ENCODE data around the gene DUSP6.

DUSP6 gene

GRCh38 chr12:89384807-89385206 is 32.5 kb upstream of the DUSP6 start:
- Histone ChIP-seq H3K9ac (ENCODE audit: low read depth, low read length) (peak overlapping the region; percentile 36; the same call in 1 of the 2 replicates), H3K36me3 (ENCODE audit: insufficient read depth, low read depth, low read length) (no peaks in the 10 kb centered on the region), H3K27ac (ENCODE audit: low read length) (no peak overlapping the region), H3K4me1 (ENCODE audit: insufficient read depth, low read length) (peaks cover 30% of the 10 kb centered on the region), H3K27me3 (ENCODE audit: insufficient read depth, low read length) (no peaks in the 10 kb centered on the region), H3K9me3 (ENCODE audit: insufficient read depth, low read depth, low read length) (no peaks in the 10 kb centered on the region), H3K4me3 (ENCODE audit: low read length) (no peak overlapping the region; the same call in 1 of the 2 replicates)

- peak overlapping the region; percentile 18 for H3K27ac ChIP-seq (ENCODE audit: low read length)
- H3K36me3 ChIP-seq (ENCODE audit: insufficient read depth, low read depth, low read length): no peaks in the 10 kb centered on the region
- H3K4me3 ChIP-seq (ENCODE audit: low read length): no peak overlapping the region; the same call in 1 of the 2 replicates
Observed at GRCh38 chr12:89384050-89384758, 31.9 kb upstream of the DUSP6 start.

GRCh38 chr12:89383235-89384049 is 31.1 kb upstream of the DUSP6 start:
- no peak overlapping the region for H3K4me3 ChIP-seq (ENCODE audit: low read length)
- H3K9me3 ChIP-seq (ENCODE audit: insufficient read depth, low read depth, low read length): no peaks in the 10 kb centered on the region
- no peak overlapping the region for H3K9ac ChIP-seq (ENCODE audit: low read depth, low read length)
- H3K27ac ChIP-seq (ENCODE audit: low read length): no peak overlapping the region
- H3K36me3 ChIP-seq (ENCODE audit: insufficient read depth, low read depth, low read length): no peaks in the 10 kb centered on the region
- no peaks in the 10 kb centered on the region for H3K27me3 ChIP-seq (ENCODE audit: insufficient read depth, low read length)
- peaks cover 30% of the 10 kb centered on the region for H3K4me1 ChIP-seq (ENCODE audit: insufficient read depth, low read length)

More at GRCh38 chr12:89384050-89384758, 31.9 kb upstream of the DUSP6 start:
- no peaks in the 10 kb centered on the region for H3K9me3 ChIP-seq (ENCODE audit: insufficient read depth, low read depth, low read length)
- no peaks in the 10 kb centered on the region for H3K27me3 ChIP-seq (ENCODE audit: insufficient read depth, low read length)
- H3K9ac ChIP-seq (ENCODE audit: low read depth, low read length): peak overlapping the region; percentile 36; the same call in 1 of the 2 replicates
- H3K4me1 ChIP-seq (ENCODE audit: insufficient read depth, low read length): peaks cover 30% of the 10 kb centered on the region

DNA sequence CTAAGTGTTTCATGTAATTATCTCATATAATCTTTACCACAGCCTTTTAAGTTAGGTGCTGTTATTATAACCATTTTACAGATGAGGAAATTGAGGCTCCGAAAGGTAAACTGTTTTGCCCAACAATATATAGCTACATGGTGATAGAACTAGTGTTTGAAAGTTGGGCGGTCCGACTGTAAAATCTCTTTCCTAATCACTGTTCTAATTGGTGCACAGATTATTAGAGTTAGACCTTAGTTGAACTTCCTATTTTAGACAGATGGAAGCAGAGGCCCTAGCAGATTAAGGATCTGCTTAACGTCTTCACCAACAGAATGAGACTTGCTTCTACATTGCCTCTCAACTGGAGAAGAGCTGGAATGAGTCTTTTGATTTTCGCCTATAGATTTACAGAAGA is 30.0 kb upstream of the DUSP6 start:
- no peak overlapping the region for H3K4me3 ChIP-seq (ENCODE audit: low read length)
- H3K36me3 ChIP-seq (ENCODE audit: insufficient read depth, low read depth, low read length): no peaks in the 10 kb centered on the region
- H3K9me3 ChIP-seq (ENCODE audit: insufficient read depth, low read depth, low read length): no peaks in the 10 kb centered on the region
- H3K4me1 ChIP-seq (ENCODE audit: insufficient read depth, low read length): peaks cover 30% of the 10 kb centered on the region
- H3K9ac ChIP-seq (ENCODE audit: low read depth, low read length): no peak overlapping the region
- no peak overlapping the region for H3K27ac ChIP-seq (ENCODE audit: low read length)
- no peaks in the 10 kb centered on the region for H3K27me3 ChIP-seq (ENCODE audit: insufficient read depth, low read length)

- no peaks in the 10 kb centered on the region for H3K36me3 ChIP-seq (ENCODE audit: insufficient read depth, low read depth, low read length)
Observed at GRCh38 chr12:89379839-89380467, 27.7 kb upstream of the DUSP6 start.

GRCh38 chr12:89379148-89379838 is 27.0 kb upstream of the DUSP6 start:
- Histone ChIP-seq H3K27ac (ENCODE audit: low read length) (no peak overlapping the region), H3K27me3 (ENCODE audit: insufficient read depth, low read length) (no peaks in the 10 kb centered on the region), H3K4me1 (ENCODE audit: insufficient read depth, low read length) (peaks cover 15% of the 10 kb centered on the region; the same call in 1 of the 2 replicates), H3K9me3 (ENCODE audit: insufficient read depth, low read depth, low read length) (no peaks in the 10 kb centered on the region), H3K36me3 (ENCODE audit: insufficient read depth, low read depth, low read length) (no peaks in the 10 kb centered on the region), H3K9ac (ENCODE audit: low read depth, low read length) (no peak overlapping the region), H3K4me3 (ENCODE audit: low read length) (no peak overlapping the region)

More at GRCh38 chr12:89379839-89380467, 27.7 kb upstream of the DUSP6 start:
- Histone ChIP-seq H3K4me3 (ENCODE audit: low read length) (no peak overlapping the region), H3K27ac (ENCODE audit: low read length) (no peak overlapping the region), H3K9me3 (ENCODE audit: insufficient read depth, low read depth, low read length) (no peaks in the 10 kb centered on the region), H3K9ac (ENCODE audit: low read depth, low read length) (no peak overlapping the region), H3K27me3 (ENCODE audit: insufficient read depth, low read length) (no peaks in the 10 kb centered on the region), H3K4me1 (ENCODE audit: insufficient read depth, low read length) (peaks cover 21% of the 10 kb centered on the region)

- H3K27ac ChIP-seq (ENCODE audit: low read length): no peak overlapping the region
- no peaks in the 10 kb centered on the region for H3K9me3 ChIP-seq (ENCODE audit: insufficient read depth, low read depth, low read length)
- no peak overlapping the region for H3K4me3 ChIP-seq (ENCODE audit: low read length)
- H3K4me1 ChIP-seq (ENCODE audit: insufficient read depth, low read length): peaks cover 18% of the 10 kb centered on the region; the same call in 1 of the 2 replicates
- H3K9ac ChIP-seq (ENCODE audit: low read depth, low read length): no peak overlapping the region
- H3K27me3 ChIP-seq (ENCODE audit: insufficient read depth, low read length): no peaks in the 10 kb centered on the region
- H3K36me3 ChIP-seq (ENCODE audit: insufficient read depth, low read depth, low read length): no peaks in the 10 kb centered on the region
Observed at GRCh38 chr12:89376844-89377243, 24.5 kb upstream of the DUSP6 start.

DNA sequence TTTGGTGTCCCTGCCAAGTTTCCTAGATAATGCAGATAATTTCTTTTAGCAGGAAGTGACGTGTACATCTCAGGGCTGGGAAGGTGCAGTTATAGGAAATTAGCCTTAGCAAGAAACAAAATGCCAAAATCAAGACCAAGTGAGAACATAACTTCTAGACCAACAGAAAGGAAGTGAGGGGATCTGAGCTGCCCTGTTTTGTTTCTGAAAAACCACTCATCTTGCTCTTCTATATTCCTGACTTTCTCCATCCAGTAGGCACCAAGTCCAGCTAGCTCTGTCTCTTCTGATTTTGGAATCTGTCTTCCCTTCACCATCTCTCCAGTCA is 23.9 kb upstream of the DUSP6 start:
- H3K36me3 ChIP-seq (ENCODE audit: insufficient read depth, low read depth, low read length): no peaks in the 10 kb centered on the region
- no peak overlapping the region for H3K9ac ChIP-seq (ENCODE audit: low read depth, low read length)
- H3K27me3 ChIP-seq (ENCODE audit: insufficient read depth, low read length): no peaks in the 10 kb centered on the region
- no peak overlapping the region for H3K4me3 ChIP-seq (ENCODE audit: low read length)
- no peaks in the 10 kb centered on the region for H3K9me3 ChIP-seq (ENCODE audit: insufficient read depth, low read depth, low read length)
- no peak overlapping the region for H3K27ac ChIP-seq (ENCODE audit: low read length)
- peaks cover 18% of the 10 kb centered on the region; the same call in 1 of the 2 replicates for H3K4me1 ChIP-seq (ENCODE audit: insufficient read depth, low read length)

DNA sequence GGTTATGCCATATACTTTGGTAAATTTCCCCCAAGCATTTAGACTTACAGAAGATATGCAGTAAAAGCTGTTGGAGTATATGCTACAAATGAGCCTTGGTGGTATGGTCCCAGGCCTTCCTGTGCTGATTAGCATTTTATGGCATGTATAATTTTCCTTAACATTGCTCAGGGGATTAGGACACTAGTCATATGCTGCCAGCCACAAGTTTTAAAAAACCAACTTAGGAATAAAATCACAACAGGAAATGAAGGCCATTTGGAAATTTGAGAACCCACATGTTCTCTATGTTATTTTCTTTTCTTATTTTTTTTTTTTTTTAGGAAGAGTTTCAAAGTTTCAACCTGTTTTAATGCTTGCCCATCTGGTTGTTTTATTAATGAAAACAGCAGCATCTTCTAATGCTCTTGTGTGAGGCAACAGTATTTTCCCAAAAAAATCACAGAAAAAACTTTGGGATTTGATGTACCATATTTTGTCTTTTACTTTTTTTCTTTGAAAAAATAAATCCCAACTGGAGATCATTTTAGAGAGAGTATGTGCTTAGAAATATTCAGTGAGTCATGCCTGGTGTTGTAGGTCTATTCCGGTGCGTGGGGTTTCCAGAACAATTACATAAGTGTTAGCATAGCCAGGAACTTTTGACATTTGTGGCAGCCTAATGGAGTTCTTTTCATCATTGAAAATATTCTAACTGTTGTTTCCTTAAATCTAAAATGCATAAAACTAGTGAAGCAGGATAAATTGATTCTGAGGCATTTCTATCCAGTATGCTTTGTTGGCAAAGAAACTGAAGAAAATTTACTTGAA is 21.7 kb upstream of the DUSP6 start:
- H3K9me3 ChIP-seq (ENCODE audit: insufficient read depth, low read depth, low read length): no peaks in the 10 kb centered on the region
- no peaks in the 10 kb centered on the region for H3K27me3 ChIP-seq (ENCODE audit: insufficient read depth, low read length)
- H3K27ac ChIP-seq (ENCODE audit: low read length): no peak overlapping the region
- H3K4me3 ChIP-seq (ENCODE audit: low read length): no peak overlapping the region
- peaks cover 14% of the 10 kb centered on the region; the same call in 1 of the 2 replicates for H3K4me1 ChIP-seq (ENCODE audit: insufficient read depth, low read length)
- H3K9ac ChIP-seq (ENCODE audit: low read depth, low read length): no peak overlapping the region
- no peaks in the 10 kb centered on the region for H3K36me3 ChIP-seq (ENCODE audit: insufficient read depth, low read depth, low read length)

- no peak overlapping the region for H3K27ac ChIP-seq (ENCODE audit: low read length)
- H3K9ac ChIP-seq (ENCODE audit: low read depth, low read length): no peak overlapping the region
- peaks cover 14% of the 10 kb centered on the region; the same call in 1 of the 2 replicates for H3K4me1 ChIP-seq (ENCODE audit: insufficient read depth, low read length)
Observed at GRCh38 chr12:89372584-89373370, 20.5 kb upstream of the DUSP6 start.

More at GRCh38 chr12:89372584-89373370, 20.5 kb upstream of the DUSP6 start:
- Histone ChIP-seq H3K9me3 (ENCODE audit: insufficient read depth, low read depth, low read length) (no peaks in the 10 kb centered on the region), H3K27me3 (ENCODE audit: insufficient read depth, low read length) (no peaks in the 10 kb centered on the region), H3K4me3 (ENCODE audit: low read length) (no peak overlapping the region), H3K36me3 (ENCODE audit: insufficient read depth, low read depth, low read length) (no peaks in the 10 kb centered on the region)
